Panc1 (cell line): Measurements from ENCODE around the gene GAB1.

Experiments used
- POLR2AphosphoS5 ChIP-seq: IDR thresholded peaks from 2 replicates; pipeline ENCODE4 v1.6.1; 2012; ENCODE audit warnings: mild to moderate bottlenecking, low read depth, low read length, moderate library complexity
- SIN3A ChIP-seq: IDR thresholded peaks from 2 replicates; pipeline ENCODE4 v1.6.1; 2012; ENCODE audit warnings: low read depth, mild to moderate bottlenecking, low read length, moderate library complexity, borderline replicate concordance; ENCODE audit not compliant: insufficient read depth
- TCF7L2 ChIP-seq: IDR thresholded peaks from 2 replicates; pipeline ENCODE4 v1.6.1; 2011; ENCODE audit warnings: mild to moderate bottlenecking, low read depth, low read length, inconsistent platforms
- TF ChIP-seq, protein P1 (sequence below): fragments of 450-650 bp; IDR thresholded peaks from 2 replicates; pipeline ENCODE4 v1.5.1; 2017; ENCODE audit warnings: mild to moderate bottlenecking
- TF ChIP-seq, protein P2 (sequence below), 2 experiments: IDR thresholded peaks; 2 replicates each; pipeline ENCODE4 v1.6.1; 2011 to 2012; ENCODE audit warnings: low read depth in 2 of 2, control low read depth in 1 of 2, low read length in 1 of 2, mild to moderate bottlenecking in 1 of 2, moderate library complexity in 1 of 2; ENCODE audit not compliant: insufficient read depth in 1 of 2

DNA sequence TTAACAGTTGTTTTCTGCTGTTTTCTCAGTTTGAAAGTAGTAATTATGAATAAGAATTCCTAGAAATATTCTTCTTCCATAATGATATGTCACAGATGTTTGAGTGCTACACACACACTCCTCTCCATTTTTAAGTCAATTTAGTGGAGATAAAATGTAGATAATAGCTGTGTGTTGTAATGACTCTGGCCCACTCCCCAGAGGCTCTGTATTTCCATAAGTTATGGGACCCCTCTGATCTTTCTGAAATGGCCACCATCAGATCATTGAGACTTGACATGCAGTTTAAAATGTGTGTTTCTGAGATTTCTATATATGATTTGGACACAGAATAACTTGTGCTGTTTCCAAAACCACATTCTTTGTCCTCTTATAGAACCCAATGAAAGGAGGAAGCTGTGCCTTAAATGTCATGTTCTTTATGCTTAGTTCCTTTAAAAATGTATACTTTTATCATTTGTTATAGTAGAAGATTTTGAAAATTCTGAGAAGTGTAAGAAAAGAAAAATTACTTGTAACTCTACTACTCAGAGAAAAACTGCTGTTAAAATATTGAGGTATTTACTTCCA is 46.4 kb downstream of the GAB1 start:
- TF ChIP-seq, protein P1, sequence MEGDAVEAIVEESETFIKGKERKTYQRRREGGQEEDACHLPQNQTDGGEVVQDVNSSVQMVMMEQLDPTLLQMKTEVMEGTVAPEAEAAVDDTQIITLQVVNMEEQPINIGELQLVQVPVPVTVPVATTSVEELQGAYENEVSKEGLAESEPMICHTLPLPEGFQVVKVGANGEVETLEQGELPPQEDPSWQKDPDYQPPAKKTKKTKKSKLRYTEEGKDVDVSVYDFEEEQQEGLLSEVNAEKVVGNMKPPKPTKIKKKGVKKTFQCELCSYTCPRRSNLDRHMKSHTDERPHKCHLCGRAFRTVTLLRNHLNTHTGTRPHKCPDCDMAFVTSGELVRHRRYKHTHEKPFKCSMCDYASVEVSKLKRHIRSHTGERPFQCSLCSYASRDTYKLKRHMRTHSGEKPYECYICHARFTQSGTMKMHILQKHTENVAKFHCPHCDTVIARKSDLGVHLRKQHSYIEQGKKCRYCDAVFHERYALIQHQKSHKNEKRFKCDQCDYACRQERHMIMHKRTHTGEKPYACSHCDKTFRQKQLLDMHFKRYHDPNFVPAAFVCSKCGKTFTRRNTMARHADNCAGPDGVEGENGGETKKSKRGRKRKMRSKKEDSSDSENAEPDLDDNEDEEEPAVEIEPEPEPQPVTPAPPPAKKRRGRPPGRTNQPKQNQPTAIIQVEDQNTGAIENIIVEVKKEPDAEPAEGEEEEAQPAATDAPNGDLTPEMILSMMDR: no peak
- TF ChIP-seq SIN3A: no peak
- no peak for TF ChIP-seq TCF7L2
- TF ChIP-seq, protein P2, sequence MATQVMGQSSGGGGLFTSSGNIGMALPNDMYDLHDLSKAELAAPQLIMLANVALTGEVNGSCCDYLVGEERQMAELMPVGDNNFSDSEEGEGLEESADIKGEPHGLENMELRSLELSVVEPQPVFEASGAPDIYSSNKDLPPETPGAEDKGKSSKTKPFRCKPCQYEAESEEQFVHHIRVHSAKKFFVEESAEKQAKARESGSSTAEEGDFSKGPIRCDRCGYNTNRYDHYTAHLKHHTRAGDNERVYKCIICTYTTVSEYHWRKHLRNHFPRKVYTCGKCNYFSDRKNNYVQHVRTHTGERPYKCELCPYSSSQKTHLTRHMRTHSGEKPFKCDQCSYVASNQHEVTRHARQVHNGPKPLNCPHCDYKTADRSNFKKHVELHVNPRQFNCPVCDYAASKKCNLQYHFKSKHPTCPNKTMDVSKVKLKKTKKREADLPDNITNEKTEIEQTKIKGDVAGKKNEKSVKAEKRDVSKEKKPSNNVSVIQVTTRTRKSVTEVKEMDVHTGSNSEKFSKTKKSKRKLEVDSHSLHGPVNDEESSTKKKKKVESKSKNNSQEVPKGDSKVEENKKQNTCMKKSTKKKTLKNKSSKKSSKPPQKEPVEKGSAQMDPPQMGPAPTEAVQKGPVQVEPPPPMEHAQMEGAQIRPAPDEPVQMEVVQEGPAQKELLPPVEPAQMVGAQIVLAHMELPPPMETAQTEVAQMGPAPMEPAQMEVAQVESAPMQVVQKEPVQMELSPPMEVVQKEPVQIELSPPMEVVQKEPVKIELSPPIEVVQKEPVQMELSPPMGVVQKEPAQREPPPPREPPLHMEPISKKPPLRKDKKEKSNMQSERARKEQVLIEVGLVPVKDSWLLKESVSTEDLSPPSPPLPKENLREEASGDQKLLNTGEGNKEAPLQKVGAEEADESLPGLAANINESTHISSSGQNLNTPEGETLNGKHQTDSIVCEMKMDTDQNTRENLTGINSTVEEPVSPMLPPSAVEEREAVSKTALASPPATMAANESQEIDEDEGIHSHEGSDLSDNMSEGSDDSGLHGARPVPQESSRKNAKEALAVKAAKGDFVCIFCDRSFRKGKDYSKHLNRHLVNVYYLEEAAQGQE (IDR thresholded peaks at IDR 0.05; ENCODE audit: insufficient read depth in 1 of 2, low read depth in 2 of 2, low read length in 1 of 2): no peak
- TF ChIP-seq POLR2AphosphoS5: no peak
